ENCODE data around the gene PARP12.
A peak's percentile ranks its signal among the peaks of the same experiment; 100 is the strongest.
"Not testable (repeated sequence)": the region's sequence is repeated elsewhere in the genome, so short reads cannot be mapped to it uniquely, and the experiment has no call there.

PARP12 gene, protein sequence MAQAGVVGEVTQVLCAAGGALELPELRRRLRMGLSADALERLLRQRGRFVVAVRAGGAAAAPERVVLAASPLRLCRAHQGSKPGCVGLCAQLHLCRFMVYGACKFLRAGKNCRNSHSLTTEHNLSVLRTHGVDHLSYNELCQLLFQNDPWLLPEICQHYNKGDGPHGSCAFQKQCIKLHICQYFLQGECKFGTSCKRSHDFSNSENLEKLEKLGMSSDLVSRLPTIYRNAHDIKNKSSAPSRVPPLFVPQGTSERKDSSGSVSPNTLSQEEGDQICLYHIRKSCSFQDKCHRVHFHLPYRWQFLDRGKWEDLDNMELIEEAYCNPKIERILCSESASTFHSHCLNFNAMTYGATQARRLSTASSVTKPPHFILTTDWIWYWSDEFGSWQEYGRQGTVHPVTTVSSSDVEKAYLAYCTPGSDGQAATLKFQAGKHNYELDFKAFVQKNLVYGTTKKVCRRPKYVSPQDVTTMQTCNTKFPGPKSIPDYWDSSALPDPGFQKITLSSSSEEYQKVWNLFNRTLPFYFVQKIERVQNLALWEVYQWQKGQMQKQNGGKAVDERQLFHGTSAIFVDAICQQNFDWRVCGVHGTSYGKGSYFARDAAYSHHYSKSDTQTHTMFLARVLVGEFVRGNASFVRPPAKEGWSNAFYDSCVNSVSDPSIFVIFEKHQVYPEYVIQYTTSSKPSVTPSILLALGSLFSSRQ

DNA sequence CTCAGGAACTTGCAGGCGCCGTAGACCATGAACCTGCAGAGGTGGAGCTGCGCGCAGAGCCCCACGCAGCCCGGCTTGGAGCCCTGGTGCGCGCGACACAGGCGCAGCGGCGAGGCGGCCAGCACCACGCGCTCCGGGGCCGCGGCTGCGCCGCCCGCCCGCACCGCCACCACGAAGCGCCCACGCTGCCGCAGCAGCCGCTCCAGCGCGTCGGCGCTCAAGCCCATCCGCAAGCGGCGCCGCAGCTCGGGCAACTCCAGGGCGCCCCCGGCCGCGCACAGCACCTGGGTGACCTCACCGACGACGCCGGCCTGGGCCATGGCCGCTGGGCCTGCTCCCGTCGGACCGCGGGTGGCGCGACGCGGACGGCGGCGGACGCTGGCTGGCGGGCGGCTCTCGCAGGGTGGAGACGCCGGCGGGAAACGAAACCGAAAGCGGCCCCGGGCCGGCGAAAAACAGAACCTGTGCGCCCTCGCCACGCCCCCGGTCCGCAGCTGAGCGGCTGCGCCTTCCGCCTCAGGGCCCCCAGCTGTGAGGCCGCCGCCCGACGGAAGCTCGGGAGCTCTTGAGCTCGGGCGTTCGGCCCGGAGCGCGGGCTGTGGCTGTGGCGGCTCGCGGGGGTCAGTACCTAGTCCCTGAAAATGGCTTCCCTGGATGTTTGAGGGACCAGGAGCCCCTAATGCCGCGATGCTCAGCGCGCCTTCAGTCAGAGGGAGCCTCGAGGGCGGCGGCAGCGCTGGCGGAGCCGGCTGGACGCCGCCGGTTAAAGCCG lies at the start of gene PARP12:
Gene PARP12, minus strand, starts transcription at position 424 of the 772 bp plus-strand sequence. Its CDS starts 104 bp downstream, at position 320.
- peak within 1 kb of the TSS; percentile 81 to 86 for H3K9ac ChIP-seq (ENCODE audit: low read length in 2 of 2)
- peak within 1 kb of the TSS; percentile 85 to 86 for H3K4me3 ChIP-seq (ENCODE audit: low read length in 2 of 2)
- H3K36me3 ChIP-seq (ENCODE audit: control insufficient read depth in 2 of 2, insufficient read depth in 2 of 2, low read length in 2 of 2), result no peaks in the 10 kb centered on the region
- peaks cover 0 to 3% of the 10 kb centered on the region in 2 donors for H3K9me3 ChIP-seq (ENCODE audit: control insufficient read depth in 2 of 2, low read length in 2 of 2)
- H3K27me3 ChIP-seq (ENCODE audit: control insufficient read depth in 1 of 2, insufficient read depth in 2 of 2, low read length in 2 of 2), result no peaks in the 10 kb centered on the region
- peaks cover 26% of the 10 kb centered on the region for H3K4me1 ChIP-seq (ENCODE audit: control insufficient read depth, insufficient read depth, low read length)
- H3K27ac ChIP-seq (ENCODE audit: low read length), result peak within 1 kb of the TSS; percentile 77

- H3K9me3 ChIP-seq (ENCODE audit: control insufficient read depth in 2 of 2, low read length in 2 of 2); H3K4me1 ChIP-seq (ENCODE audit: control insufficient read depth, insufficient read depth, low read length); H3K4me3 ChIP-seq (ENCODE audit: low read length in 2 of 2); H3K9ac ChIP-seq (ENCODE audit: low read length in 2 of 2); H3K27me3 ChIP-seq (ENCODE audit: control insufficient read depth in 1 of 2, insufficient read depth in 2 of 2, low read length in 2 of 2); H3K27ac ChIP-seq (ENCODE audit: low read length): not testable (repeated sequence)
- H3K36me3 ChIP-seq (ENCODE audit: control insufficient read depth in 2 of 2, insufficient read depth in 2 of 2, low read length in 2 of 2), result peaks cover 12 to 20% of the 10 kb centered on the region in 2 donors
Measured at GRCh38 chr7:140108777-140109176, 46.0 kb upstream of the PARP12 start.

DNA sequence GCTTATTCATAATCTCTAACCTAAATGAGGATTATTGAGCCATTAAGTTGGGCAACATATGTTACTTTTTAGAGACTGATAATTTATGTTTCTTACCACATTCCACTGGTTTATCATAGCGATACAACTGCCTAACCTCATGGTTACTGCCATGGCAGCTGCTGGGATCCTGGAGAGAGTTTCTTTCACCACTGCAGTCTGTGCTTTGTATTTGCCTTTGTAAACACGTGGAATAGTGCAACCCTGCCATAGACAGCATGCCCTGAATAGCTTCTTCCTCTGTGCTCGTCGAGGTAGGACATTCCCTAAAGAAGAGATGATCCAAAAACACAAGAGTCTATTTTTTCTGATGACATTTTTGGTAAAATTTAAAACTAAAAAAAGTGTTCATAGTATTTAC lies 33.7 kb upstream of the PARP12 start:
- Histone ChIP-seq H3K9me3 (ENCODE audit: control insufficient read depth in 2 of 2, low read length in 2 of 2) (no peaks in the 10 kb centered on the region), H3K27me3 (ENCODE audit: control insufficient read depth in 1 of 2, insufficient read depth in 2 of 2, low read length in 2 of 2) (no peaks in the 10 kb centered on the region), H3K4me3 (ENCODE audit: low read length in 2 of 2) (no peak overlapping the region), H3K36me3 (ENCODE audit: control insufficient read depth in 2 of 2, insufficient read depth in 2 of 2, low read length in 2 of 2) (peaks cover 49 to 52% of the 10 kb centered on the region in 2 donors), H3K27ac (ENCODE audit: low read length) (no peak overlapping the region), H3K9ac (ENCODE audit: low read length in 2 of 2) (no peak overlapping the region), H3K4me1 (ENCODE audit: control insufficient read depth, insufficient read depth, low read length) (no peaks in the 10 kb centered on the region)

GRCh38 chr7:140093375-140093774 lies 30.6 kb upstream of the PARP12 start:
- H3K36me3 ChIP-seq (ENCODE audit: control insufficient read depth in 2 of 2, insufficient read depth in 2 of 2, low read length in 2 of 2), result peaks cover 42 to 45% of the 10 kb centered on the region in 2 donors
- H3K9me3 ChIP-seq (ENCODE audit: control insufficient read depth in 2 of 2, low read length in 2 of 2), result no peaks in the 10 kb centered on the region
- H3K27ac ChIP-seq (ENCODE audit: low read length), result no peak overlapping the region
- H3K4me1 ChIP-seq (ENCODE audit: control insufficient read depth, insufficient read depth, low read length), result no peaks in the 10 kb centered on the region
- H3K27me3 ChIP-seq (ENCODE audit: control insufficient read depth in 1 of 2, insufficient read depth in 2 of 2, low read length in 2 of 2), result no peaks in the 10 kb centered on the region
- H3K4me3 ChIP-seq (ENCODE audit: low read length in 2 of 2), result no peak overlapping the region
- H3K9ac ChIP-seq (ENCODE audit: low read length in 2 of 2), result no peak overlapping the region

GRCh38 chr7:140085447-140085846 lies 22.7 kb upstream of the PARP12 start:
- Histone ChIP-seq H3K9me3 (ENCODE audit: control insufficient read depth in 2 of 2, low read length in 2 of 2) (no peaks in the 10 kb centered on the region), H3K27me3 (ENCODE audit: control insufficient read depth in 1 of 2, insufficient read depth in 2 of 2, low read length in 2 of 2) (no peaks in the 10 kb centered on the region), H3K4me3 (ENCODE audit: low read length in 2 of 2) (no peak overlapping the region), H3K36me3 (ENCODE audit: control insufficient read depth in 2 of 2, insufficient read depth in 2 of 2, low read length in 2 of 2) (peaks cover 3 to 6% of the 10 kb centered on the region in 2 donors), H3K4me1 (ENCODE audit: control insufficient read depth, insufficient read depth, low read length) (no peaks in the 10 kb centered on the region), H3K9ac (ENCODE audit: low read length in 2 of 2) (no peak overlapping the region), H3K27ac (ENCODE audit: low read length) (no peak overlapping the region)

DNA sequence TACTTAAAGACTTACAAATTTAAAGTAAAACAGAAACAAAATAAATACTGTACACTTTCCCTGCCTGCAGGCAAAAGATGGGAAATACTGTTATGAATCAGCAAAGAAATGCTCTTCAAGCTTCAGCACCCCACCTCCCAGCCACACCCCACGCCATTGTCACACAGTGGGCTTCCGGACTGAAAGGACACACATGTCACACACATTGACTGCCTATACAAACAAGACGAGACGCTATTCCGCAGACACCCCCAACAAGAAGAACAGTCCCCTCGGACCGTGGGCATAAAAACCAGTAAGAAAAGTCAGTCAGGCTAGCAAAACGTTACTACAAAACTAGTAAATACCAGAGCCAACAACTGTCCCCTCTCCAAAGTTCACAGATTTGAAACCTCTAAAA lies 22.2 kb upstream of the PARP12 start:
- Histone ChIP-seq H3K9ac (ENCODE audit: low read length in 2 of 2) (no peak overlapping the region), H3K4me3 (ENCODE audit: low read length in 2 of 2) (no peak overlapping the region), H3K4me1 (ENCODE audit: control insufficient read depth, insufficient read depth, low read length) (no peaks in the 10 kb centered on the region), H3K9me3 (ENCODE audit: control insufficient read depth in 2 of 2, low read length in 2 of 2) (no peaks in the 10 kb centered on the region), H3K36me3 (ENCODE audit: control insufficient read depth in 2 of 2, insufficient read depth in 2 of 2, low read length in 2 of 2) (peaks cover 3 to 4% of the 10 kb centered on the region in 2 donors), H3K27me3 (ENCODE audit: control insufficient read depth in 1 of 2, insufficient read depth in 2 of 2, low read length in 2 of 2) (no peaks in the 10 kb centered on the region), H3K27ac (ENCODE audit: low read length) (no peak overlapping the region)

DNA sequence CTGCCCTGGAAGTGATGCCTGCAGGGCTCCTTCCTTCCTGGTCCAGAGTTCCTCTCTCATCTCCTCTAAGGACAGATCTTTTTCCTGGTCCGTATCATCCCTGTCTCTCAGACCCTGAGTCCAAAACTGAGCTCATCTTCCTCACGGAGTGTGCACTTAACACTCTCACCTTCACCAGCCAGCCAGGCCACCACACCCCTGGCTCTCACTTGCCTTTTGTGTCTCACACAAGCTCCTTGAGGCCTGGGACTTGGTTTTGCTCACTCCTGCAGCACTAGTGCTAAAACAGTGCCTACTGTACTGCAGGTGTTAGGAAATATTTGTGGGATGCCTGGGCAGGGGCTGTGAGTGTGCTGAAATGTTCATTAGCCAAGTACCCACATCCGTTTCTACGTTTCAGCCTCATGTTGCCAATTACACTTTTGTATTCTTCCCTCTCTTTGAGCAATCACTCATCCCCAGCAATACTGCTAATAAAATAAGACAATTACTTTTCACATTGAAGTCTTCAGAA lies 21.4 kb upstream of the PARP12 start:
- Histone ChIP-seq H3K27me3 (ENCODE audit: control insufficient read depth in 1 of 2, insufficient read depth in 2 of 2, low read length in 2 of 2) (no peaks in the 10 kb centered on the region), H3K4me1 (ENCODE audit: control insufficient read depth, insufficient read depth, low read length) (no peaks in the 10 kb centered on the region), H3K9ac (ENCODE audit: low read length in 2 of 2) (no peak overlapping the region), H3K9me3 (ENCODE audit: control insufficient read depth in 2 of 2, low read length in 2 of 2) (no peaks in the 10 kb centered on the region), H3K4me3 (ENCODE audit: low read length in 2 of 2) (no peak overlapping the region), H3K36me3 (ENCODE audit: control insufficient read depth in 2 of 2, insufficient read depth in 2 of 2, low read length in 2 of 2) (peaks cover 2 to 3% of the 10 kb centered on the region in 2 donors), H3K27ac (ENCODE audit: low read length) (no peak overlapping the region)

DNA sequence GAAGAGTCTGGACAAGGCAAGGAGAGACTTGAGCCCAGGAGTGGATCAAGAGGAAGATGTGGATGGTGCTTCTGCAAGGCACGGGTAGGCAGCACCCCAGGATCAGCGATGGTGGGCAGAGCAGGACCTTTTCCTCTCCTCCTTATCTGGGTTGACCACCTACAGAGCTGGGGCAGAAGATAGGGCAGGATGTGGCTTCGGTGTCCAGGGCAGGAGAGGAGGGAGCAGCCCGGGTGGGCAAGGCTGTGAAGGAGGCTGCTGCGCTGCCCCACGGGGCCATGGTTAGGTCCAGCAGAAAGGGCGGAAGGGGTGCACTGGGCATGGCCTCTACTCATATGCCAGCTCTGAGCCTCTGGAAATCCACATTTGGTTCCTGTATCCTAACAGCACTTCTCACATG lies 20.0 kb upstream of the PARP12 start:
- Histone ChIP-seq H3K27ac (ENCODE audit: low read length) (no peak overlapping the region), H3K9ac (ENCODE audit: low read length in 2 of 2) (no peak overlapping the region), H3K27me3 (ENCODE audit: control insufficient read depth in 1 of 2, insufficient read depth in 2 of 2, low read length in 2 of 2) (no peaks in the 10 kb centered on the region), H3K36me3 (ENCODE audit: control insufficient read depth in 2 of 2, insufficient read depth in 2 of 2, low read length in 2 of 2) (peaks cover 2 to 3% of the 10 kb centered on the region in 2 donors), H3K4me1 (ENCODE audit: control insufficient read depth, insufficient read depth, low read length) (no peaks in the 10 kb centered on the region), H3K9me3 (ENCODE audit: control insufficient read depth in 2 of 2, low read length in 2 of 2) (no peaks in the 10 kb centered on the region), H3K4me3 (ENCODE audit: low read length in 2 of 2) (no peak overlapping the region)

- Histone ChIP-seq H3K36me3 (ENCODE audit: control insufficient read depth in 2 of 2, insufficient read depth in 2 of 2, low read length in 2 of 2) (peaks cover under 1% of the 10 kb centered on the region in 2 donors), H3K4me3 (ENCODE audit: low read length in 2 of 2) (no peak overlapping the region), H3K9me3 (ENCODE audit: control insufficient read depth in 2 of 2, low read length in 2 of 2) (no peaks in the 10 kb centered on the region), H3K27me3 (ENCODE audit: control insufficient read depth in 1 of 2, insufficient read depth in 2 of 2, low read length in 2 of 2) (peaks cover 0 to 1% of the 10 kb centered on the region in 2 donors), H3K4me1 (ENCODE audit: control insufficient read depth, insufficient read depth, low read length) (no peaks in the 10 kb centered on the region), H3K27ac (ENCODE audit: low read length) (no peak overlapping the region), H3K9ac (ENCODE audit: low read length in 2 of 2) (no peak overlapping the region)
Measured at GRCh38 chr7:140081774-140082425, 19.1 kb upstream of the PARP12 start.

DNA sequence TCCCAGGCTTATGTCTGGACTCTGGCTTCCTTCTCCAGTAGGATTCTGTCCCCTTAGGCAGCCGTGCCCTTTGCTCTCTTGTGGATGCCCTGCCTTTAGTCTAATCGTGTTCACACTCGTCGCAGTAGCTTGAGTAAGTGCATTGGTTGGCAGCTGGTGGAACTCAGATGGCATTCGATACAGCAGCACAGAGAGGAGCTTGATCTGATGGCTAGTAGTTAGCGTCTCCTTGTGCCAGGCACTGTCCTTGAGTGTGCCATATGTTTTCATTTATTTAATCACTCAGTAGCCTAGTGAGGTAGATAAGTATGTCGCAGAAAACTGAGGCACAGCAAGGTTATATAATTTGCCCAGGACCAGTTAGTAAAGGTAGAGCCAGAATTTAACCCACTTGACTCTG lies 18.2 kb upstream of the PARP12 start:
- peaks cover 0 to 3% of the 10 kb centered on the region in 2 donors for H3K27me3 ChIP-seq (ENCODE audit: control insufficient read depth in 1 of 2, insufficient read depth in 2 of 2, low read length in 2 of 2)
- no peak overlapping the region for H3K4me3 ChIP-seq (ENCODE audit: low read length in 2 of 2)
- H3K27ac ChIP-seq (ENCODE audit: low read length), result no peak overlapping the region
- H3K9me3 ChIP-seq (ENCODE audit: control insufficient read depth in 2 of 2, low read length in 2 of 2), result no peaks in the 10 kb centered on the region
- H3K36me3 ChIP-seq (ENCODE audit: control insufficient read depth in 2 of 2, insufficient read depth in 2 of 2, low read length in 2 of 2), result no peaks in the 10 kb centered on the region
- H3K4me1 ChIP-seq (ENCODE audit: control insufficient read depth, insufficient read depth, low read length), result no peaks in the 10 kb centered on the region
- no peak overlapping the region for H3K9ac ChIP-seq (ENCODE audit: low read length in 2 of 2)

Data from stomach smooth muscle (tissue), 2 donors.